Right lobe of liver (tissue), 4 donors: ENCODE data around the gene CNTN6.

Experiments used
- POLR2A ChIP-seq: fragments of 450-650 bp; IDR thresholded peaks from one replicate; pipeline ENCODE4 v1.6.1; 2017; ENCODE audit warnings: antibody characterized with exemption, mild to moderate bottlenecking
- TF ChIP-seq, protein P1 (sequence below), 4 donors: fragments of 200-600 bp in 3 of 4; fragments of 450-650 bp in 1 of 4; IDR thresholded peaks; one replicate each; pipeline versions ENCODE4 v1.5.1 to v1.8.0; 2016 to 2022; ENCODE audit warnings: antibody characterized with exemption in 4 of 4, mild to moderate bottlenecking in 2 of 4
- donor health status: DM: no; HTN: no; CAD: no.
- donor health status: DM: no; HTN: no; CAD: no.
- donor health status: DM: no; HTN: yes; CAD: no.

- TF ChIP-seq, protein P1, sequence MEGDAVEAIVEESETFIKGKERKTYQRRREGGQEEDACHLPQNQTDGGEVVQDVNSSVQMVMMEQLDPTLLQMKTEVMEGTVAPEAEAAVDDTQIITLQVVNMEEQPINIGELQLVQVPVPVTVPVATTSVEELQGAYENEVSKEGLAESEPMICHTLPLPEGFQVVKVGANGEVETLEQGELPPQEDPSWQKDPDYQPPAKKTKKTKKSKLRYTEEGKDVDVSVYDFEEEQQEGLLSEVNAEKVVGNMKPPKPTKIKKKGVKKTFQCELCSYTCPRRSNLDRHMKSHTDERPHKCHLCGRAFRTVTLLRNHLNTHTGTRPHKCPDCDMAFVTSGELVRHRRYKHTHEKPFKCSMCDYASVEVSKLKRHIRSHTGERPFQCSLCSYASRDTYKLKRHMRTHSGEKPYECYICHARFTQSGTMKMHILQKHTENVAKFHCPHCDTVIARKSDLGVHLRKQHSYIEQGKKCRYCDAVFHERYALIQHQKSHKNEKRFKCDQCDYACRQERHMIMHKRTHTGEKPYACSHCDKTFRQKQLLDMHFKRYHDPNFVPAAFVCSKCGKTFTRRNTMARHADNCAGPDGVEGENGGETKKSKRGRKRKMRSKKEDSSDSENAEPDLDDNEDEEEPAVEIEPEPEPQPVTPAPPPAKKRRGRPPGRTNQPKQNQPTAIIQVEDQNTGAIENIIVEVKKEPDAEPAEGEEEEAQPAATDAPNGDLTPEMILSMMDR (IDR thresholded peaks at IDR 0.05) = no peak
- TF ChIP-seq POLR2A = no peak
These were observed 78.5 kb downstream of the CNTN6 start for GRCh38 chr3:1171320-1171719.
